Right hindlimb (tissue), 1 donor: ENCODE measurements around the gene ERMP1.

Experiments used
- DNase-seq: peaks from one replicate; pipeline ENCODE4 v3.0.0-alpha.2; 2018

Gene ERMP1

DNA sequence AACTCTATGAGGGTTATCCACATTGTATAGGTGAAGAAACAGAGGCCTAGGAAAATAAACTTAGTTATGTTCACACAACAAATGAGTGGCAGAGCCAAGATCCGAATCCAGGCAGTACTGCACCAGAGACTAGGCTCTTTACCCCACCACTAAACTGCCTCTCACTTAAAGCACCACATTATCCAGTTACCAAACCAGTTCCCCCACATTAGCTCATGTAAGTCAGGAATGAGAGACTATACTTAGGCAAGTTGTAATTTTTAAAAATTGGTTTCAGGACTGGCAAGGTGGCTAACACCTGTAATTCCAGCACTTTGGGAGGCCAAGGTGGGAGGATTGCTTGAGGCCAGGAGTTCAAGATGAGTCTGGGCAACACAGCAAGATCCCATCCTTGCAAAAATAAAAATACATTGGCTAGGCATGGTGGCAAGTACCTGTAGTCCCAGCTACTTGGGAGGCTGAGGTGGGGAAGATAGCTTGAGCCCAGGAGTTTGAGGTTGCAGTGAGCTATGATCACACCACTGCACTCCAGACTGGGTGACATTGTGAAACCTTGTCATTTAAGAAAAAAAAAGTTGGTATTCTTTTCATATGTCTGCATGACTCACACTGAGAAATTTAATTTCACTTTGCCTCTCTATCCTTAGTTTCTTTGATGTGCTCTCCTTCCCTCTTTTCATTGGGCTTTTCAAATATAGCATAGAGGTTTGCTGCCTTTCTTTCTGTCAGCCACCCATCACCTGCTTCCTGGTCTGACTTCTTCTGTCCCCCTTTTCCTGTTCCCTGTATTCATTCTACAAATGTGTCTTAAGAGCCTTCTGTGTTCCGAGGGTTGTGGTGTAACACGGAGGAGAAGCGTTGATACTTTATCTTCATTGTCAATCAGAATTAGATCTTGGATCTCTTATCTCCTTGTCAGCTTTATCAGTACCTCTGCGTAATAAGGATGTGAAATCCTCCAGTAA lies 64.7 kb downstream of the ERMP1 start:
- DNase-seq = no peak

DNA sequence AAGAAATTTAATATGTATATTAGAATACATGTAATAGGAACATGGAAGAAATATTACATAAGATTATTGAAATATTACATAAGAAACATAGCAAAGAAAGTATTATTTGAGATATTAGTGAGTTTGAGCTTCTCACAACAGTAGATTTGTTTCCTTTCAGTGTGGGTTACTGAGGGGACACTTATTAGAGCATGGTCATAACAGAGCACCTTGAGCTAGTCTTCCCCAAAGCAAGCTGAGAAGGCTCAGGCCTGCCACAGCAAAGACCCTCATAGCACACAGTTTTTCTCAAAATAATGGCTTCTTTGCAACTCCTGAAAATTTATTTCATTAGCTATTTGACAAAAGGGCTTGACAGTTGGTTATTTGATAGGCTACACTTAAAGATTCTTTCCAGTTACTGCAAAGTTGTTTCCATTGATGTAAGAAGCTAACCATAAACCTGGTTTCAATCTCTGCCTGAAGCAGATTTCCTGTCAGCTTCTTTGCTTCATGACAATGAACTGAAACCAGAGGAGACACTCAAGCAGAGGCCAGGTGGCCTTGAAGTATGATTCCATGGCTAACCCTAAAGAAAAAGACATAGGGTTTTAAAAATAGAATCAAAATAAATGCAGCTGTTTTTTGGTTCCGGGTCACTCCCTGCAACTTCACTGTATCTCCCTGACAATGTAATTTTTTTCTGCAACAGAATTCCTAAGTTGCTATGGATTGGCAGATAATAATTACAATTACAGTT lies 68.6 kb downstream of the ERMP1 start:
- no peak for DNase-seq

DNA sequence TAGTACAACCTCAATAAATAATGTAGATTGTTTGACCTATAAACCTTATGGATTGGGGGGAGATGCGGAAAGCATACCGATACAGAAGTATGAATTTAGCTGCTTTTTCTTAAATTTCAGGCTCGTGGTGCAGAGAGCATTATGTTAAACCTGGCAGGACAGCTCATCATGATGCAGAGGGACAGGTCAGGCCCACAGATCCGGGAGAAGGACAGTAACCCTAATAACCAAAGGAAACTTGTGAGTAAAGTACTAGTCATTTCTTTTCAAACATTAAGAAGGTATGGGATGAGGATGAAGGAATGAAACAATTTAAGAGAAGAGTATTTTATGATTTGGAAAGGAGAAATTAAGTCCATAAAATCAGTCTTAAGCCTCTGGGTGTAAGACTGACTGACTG lies 70.5 kb downstream of the ERMP1 start:
- no peak for DNase-seq

DNA sequence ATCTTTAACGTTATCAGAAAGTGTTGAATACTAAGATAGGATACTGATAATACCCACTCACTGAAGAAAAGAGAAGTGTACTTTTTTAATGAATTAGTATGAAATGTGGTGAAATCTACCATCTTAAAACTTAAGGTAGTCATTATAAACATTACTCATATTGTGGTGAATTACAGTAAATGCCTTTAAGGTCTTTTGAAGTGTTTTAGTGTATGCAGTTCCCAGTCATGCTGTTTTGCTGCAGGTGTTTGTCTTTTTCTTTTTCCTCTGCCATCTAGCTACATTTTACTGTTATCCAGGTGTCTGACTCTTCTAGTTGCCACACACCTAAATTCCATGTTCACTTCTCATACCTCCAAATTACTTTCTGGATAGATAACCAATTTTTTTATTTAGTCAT lies 72.6 kb downstream of the ERMP1 start:
- no peak for DNase-seq

DNA sequence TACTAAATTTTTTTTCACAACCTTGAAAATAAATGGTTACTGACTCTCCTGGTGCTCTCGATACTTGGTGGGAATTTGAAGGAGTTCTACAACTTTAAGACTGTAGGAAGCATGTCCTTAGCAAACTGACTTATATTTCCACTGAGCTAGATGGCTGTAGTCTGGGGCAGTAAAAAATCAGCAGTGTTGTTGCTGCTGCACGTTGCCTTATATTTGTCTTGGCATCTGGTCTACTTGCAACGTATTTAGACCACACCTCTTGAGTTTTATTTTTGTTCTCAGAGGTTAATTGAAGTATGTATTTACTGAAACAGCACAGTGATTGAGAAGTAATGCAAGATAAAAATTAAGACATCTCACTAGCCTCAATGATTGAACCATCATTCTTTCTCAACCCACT lies 76.3 kb downstream of the ERMP1 start:
- DNase-seq = no peak

DNA sequence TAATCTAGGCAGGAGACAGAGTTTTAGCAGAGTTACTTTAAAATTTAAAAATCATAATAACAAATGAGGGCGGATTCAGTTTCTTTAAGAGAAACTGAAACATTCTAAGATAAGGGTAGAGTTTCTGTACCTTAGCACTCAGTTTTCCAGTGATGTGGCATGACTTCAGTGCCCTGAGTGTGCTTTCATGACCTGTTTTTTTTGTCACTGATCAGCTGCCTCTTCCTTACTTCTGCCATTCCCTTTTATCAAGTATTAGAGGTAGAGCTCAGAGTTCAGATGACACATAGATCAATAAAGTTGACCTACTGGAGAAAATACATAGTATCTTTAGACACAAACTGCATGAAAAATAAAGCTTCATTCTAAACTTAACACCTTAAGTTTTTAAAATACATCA lies 82.3 kb downstream of the ERMP1 start:
- DNase-seq = no peak

DNA sequence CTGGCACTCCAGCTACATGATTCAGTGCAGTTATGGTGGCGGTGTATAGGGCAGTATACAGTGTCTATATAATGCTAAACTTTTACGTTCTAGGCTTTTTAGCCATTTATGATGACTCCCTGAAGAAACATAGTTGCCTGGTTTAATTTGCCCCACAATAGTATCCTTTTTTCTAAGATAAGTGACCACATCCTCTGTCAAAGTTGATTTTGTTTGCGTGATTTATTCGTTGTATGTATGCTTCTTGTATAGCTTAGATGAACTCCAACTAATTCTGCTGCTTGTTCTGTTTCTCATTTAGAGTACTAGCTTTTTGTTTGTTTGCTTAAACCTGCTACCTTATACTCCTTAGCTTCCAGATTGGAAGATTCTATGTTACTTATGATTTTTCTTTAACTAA lies 83.6 kb downstream of the ERMP1 start:
- no peak for DNase-seq

DNA sequence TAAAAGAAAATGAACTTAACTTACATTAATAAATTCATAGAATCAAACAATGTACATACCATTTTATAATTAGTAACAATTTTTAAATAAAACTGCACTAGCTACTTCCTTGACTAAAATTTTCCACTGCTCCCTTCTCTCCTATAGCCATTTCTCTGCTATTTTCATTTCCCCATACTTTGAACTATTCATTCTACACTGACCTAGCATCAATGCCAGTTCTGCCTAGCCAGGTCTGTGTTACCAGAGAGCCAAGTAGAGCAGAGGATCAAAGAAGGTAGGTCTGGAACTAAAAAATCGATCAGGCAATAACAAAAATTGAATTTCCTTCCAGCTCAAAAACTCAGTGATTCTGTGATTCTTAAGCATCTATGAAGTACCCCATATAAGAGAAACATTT lies 84.5 kb downstream of the ERMP1 start:
- DNase-seq = no peak

DNA sequence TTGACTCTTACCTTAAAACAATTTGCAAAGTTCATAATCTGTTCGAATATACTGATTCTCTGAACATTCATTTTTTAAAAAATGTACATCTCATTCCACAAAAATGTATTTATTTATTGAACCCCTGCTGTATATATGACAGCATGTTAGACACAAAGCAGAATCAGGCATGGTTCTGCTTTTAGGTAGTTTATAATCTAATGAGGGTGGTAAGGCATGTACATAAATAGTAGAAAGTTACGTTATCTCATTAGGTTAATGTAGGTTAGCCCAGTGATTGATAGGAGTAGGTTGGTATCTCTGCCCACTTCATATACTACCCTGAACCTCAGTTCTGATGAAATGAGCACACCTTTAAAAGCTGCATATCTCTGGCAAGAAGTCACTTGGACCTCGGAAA lies 89.8 kb downstream of the ERMP1 start:
- DNase-seq = no peak

DNA sequence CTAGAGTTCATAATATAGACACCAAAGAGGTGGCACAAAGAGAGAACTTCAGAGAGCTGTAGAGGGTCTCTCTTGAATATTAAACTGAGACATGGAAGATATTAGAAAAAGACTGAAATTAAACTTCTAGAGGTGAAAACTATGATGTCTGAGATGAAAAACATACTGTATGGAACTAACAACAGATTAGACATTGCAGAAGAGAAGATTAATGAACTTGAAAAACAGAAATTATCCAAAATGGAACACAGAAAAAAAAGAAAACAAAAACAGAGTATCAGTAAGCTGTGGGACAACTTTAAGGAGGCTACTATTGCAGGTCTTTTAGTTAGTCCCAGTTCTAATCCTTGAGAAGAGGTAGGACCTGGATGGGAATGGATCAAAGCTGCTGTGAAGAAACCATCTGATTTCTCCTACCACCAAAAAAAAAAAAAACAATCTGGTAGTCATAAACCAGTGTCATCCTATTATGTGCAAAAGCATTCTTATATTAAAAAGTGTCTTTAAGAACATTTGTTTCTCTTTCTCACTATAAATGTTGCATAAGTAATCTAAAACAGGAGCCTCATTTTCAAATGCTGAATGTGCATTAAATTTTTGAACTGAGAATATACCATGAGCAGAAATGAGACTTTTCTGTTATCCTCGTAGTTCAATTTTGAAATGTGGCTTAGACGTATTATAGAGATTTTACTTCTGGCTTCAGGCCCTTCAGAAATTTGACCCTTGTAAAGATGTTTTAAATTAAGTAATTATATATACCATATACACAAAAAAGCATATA lies 96.2 kb downstream of the ERMP1 start:
- no peak for DNase-seq

DNA sequence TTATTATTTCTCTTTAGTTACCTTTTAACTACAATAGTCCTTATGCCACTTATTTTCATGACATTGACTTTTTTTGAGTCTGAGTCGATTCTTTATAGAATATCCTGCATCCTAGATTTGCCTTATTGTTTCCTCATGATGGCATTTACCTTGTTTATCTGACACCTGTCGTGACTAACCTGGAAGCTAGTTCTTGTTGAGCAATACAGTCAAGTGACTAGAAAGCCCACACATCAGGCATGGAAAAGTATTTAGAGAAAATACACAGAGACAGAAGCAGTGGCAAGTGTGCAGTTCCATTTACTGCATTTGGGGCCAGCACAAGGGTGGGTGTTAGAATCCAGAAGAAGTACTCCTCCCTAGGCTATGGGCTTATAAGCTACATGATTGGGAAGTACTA lies 97.8 kb downstream of the ERMP1 start:
- DNase-seq = no peak
